ENCODE data around the gene TMX1.
"Not testable (repeated sequence)": the region's sequence is repeated elsewhere in the genome, so short reads cannot be mapped to it uniquely, and the experiment has no call there.

Gene TMX1

GRCh38 chr14:51239813-51240803 is at the start of gene TMX1:
Gene TMX1 (plus strand): TSS chr14:51240247. CDS start chr14:51240293, 46 bp downstream.
- DNase-seq = peak; percentile 97

- DNase-seq = no peak
These were observed 38.2 kb upstream of the TMX1 start for GRCh38 chr14:51201890-51202289.

GRCh38 chr14:51202914-51203665 is 37.0 kb upstream of the TMX1 start:
- DNase-seq = no peak

- no peak for DNase-seq
These were observed 36.2 kb upstream of the TMX1 start for GRCh38 chr14:51203881-51204280.

- no peak for DNase-seq
These were observed 34.6 kb upstream of the TMX1 start for GRCh38 chr14:51205486-51205885.

GRCh38 chr14:51206462-51206861 is 33.6 kb upstream of the TMX1 start:
- no peak for DNase-seq

- DNase-seq = no peak
These were observed 32.4 kb upstream of the TMX1 start for GRCh38 chr14:51207621-51208020.

GRCh38 chr14:51208982-51209381 is 31.1 kb upstream of the TMX1 start:
- DNase-seq = no peak

GRCh38 chr14:51209457-51209856 is 30.6 kb upstream of the TMX1 start:
- no peak for DNase-seq

GRCh38 chr14:51210594-51210993 is 29.5 kb upstream of the TMX1 start:
- DNase-seq = no peak

- DNase-seq = peak; percentile 31
These were observed 28.9 kb upstream of the TMX1 start for GRCh38 chr14:51211149-51211548.

- no peak for DNase-seq
These were observed 23.4 kb upstream of the TMX1 start for GRCh38 chr14:51216602-51217001.

- no peak for DNase-seq
These were observed 20.3 kb upstream of the TMX1 start for GRCh38 chr14:51219473-51220448.

- DNase-seq = not testable (repeated sequence)
These were observed 16.6 kb upstream of the TMX1 start for GRCh38 chr14:51223463-51223862.

GRCh38 chr14:51224551-51224950 is 15.5 kb upstream of the TMX1 start:
- DNase-seq = no peak

- DNase-seq = no peak
These were observed 14.3 kb upstream of the TMX1 start for GRCh38 chr14:51225751-51226150.

GRCh38 chr14:51228391-51228790 is 11.7 kb upstream of the TMX1 start:
- DNase-seq = no peak

GRCh38 chr14:51228890-51229289 is 11.2 kb upstream of the TMX1 start:
- DNase-seq = no peak

- no peak for DNase-seq
These were observed 3.7 kb upstream of the TMX1 start for GRCh38 chr14:51236314-51236713.

GRCh38 chr14:51240804-51241380 is 845 bp downstream of the TMX1 start:
- no peak for DNase-seq

GRCh38 chr14:51242545-51243490 is 2.8 kb downstream of the TMX1 start:
- no peak for DNase-seq

Data from NCI-H1436 (cell line).